ENCODE measurements around the gene CASP12.

Gene CASP12

GRCh38 chr11:104899226-104899625 lies 966 bp upstream of the CASP12 start:
- H3K9ac ChIP-seq (ENCODE audit: low read length), result no peak overlapping the region
- H3F3A ChIP-seq (ENCODE audit: insufficient read depth), result no peaks in the 10 kb centered on the region
- TF ChIP-seq EZH2phosphoT487 (conservative IDR thresholded peaks at IDR 0.05; ENCODE audit: low read length) (no peak), CTCF (IDR thresholded peaks at IDR 0.05; ENCODE audit: insufficient read depth, low read length, poor library complexity, severe bottlenecking) (no peak)
- H3K9me3 ChIP-seq (ENCODE audit: insufficient read depth, low read length), result no peaks in the 10 kb centered on the region
- H3K9me2 ChIP-seq (replicated peaks; ENCODE audit: insufficient read depth, low read length), result no peaks in the 10 kb centered on the region
- no peak overlapping the region for H3K27ac ChIP-seq (ENCODE audit: low read depth, low read length)
- no peaks in the 10 kb centered on the region for H3K79me2 ChIP-seq (ENCODE audit: insufficient read depth, low read length)
- H4K20me1 ChIP-seq (ENCODE audit: low read depth, low read length), result no peaks in the 10 kb centered on the region
- no peaks in the 10 kb centered on the region for H3K27me3 ChIP-seq (ENCODE audit: low read length)
- H3K36me3 ChIP-seq (ENCODE audit: low read length), result no peaks in the 10 kb centered on the region
- H3K4me2 ChIP-seq (ENCODE audit: low read depth, low read length, poor library complexity, severe bottlenecking), result no peak overlapping the region
- H3K4me3 ChIP-seq (ENCODE audit: insufficient read depth, low read length, poor library complexity, severe bottlenecking), result no peak overlapping the region
- H2AFZ ChIP-seq (ENCODE audit: low read depth, low read length, severe bottlenecking), result no peak overlapping the region

DNA sequence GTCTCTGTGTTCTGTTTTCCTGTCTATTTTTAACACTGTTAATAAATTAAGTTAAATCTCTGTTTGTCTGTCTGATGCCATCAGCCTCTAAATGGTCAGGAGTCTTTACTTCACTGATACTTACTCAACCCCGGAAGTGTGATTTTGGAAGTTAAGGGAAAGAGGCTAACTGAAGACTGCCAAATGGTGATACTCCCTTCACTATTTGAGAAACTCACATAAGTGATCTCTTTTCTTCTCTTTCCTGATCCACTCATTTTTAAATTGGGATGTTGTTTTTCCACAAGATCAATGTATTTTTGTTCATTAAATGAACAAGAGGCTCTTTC lies 389 bp upstream of the CASP12 start:
- Histone ChIP-seq H3K9me2 (replicated peaks; ENCODE audit: insufficient read depth, low read length) (no peaks in the 10 kb centered on the region), H3K4me2 (ENCODE audit: low read depth, low read length, poor library complexity, severe bottlenecking) (no peak overlapping the region), H2AFZ (ENCODE audit: low read depth, low read length, severe bottlenecking) (no peak overlapping the region), H4K20me1 (ENCODE audit: low read depth, low read length) (no peaks in the 10 kb centered on the region), H3K27me3 (ENCODE audit: low read length) (no peaks in the 10 kb centered on the region), H3K79me2 (ENCODE audit: insufficient read depth, low read length) (no peaks in the 10 kb centered on the region), H3K27ac (ENCODE audit: low read depth, low read length) (no peak overlapping the region), H3K9ac (ENCODE audit: low read length) (no peak overlapping the region), H3K4me3 (ENCODE audit: insufficient read depth, low read length, poor library complexity, severe bottlenecking) (no peak overlapping the region), H3K9me3 (ENCODE audit: insufficient read depth, low read length) (no peaks in the 10 kb centered on the region), H3F3A (ENCODE audit: insufficient read depth) (no peaks in the 10 kb centered on the region), H3K36me3 (ENCODE audit: low read length) (no peaks in the 10 kb centered on the region)
- TF ChIP-seq EZH2phosphoT487 (conservative IDR thresholded peaks at IDR 0.05; ENCODE audit: low read length) (no peak), CTCF (IDR thresholded peaks at IDR 0.05; ENCODE audit: insufficient read depth, low read length, poor library complexity, severe bottlenecking) (no peak)

DNA sequence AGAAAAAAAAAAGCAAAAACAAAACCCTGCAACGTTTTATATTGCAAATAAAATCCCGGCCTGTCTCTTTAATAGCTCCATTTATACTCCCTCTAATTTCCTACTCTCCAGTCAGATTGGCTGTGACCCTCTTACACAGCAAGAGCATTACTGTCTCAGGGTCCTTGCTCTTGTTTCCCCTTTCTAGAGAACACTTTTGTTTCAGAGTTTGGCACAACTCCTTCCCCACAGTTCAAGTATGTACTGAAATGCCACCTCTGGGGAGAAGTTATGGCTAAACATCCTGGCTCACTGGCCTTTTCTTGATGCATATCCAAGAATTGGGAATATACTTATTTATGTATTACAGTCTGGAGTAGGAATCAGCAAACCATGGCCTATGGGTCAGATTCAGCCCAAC lies 2.6 kb downstream of the CASP12 start:
- Histone ChIP-seq H3K36me3 (ENCODE audit: low read length) (no peaks in the 10 kb centered on the region), H3K27me3 (ENCODE audit: low read length) (no peaks in the 10 kb centered on the region), H3K9me3 (ENCODE audit: insufficient read depth, low read length) (no peaks in the 10 kb centered on the region), H4K20me1 (ENCODE audit: low read depth, low read length) (no peaks in the 10 kb centered on the region), H3K79me2 (ENCODE audit: insufficient read depth, low read length) (no peaks in the 10 kb centered on the region), H3K27ac (ENCODE audit: low read depth, low read length) (no peak overlapping the region), H2AFZ (ENCODE audit: low read depth, low read length, severe bottlenecking) (no peak overlapping the region), H3K4me3 (ENCODE audit: insufficient read depth, low read length, poor library complexity, severe bottlenecking) (no peak overlapping the region), H3F3A (ENCODE audit: insufficient read depth) (no peaks in the 10 kb centered on the region), H3K4me2 (ENCODE audit: low read depth, low read length, poor library complexity, severe bottlenecking) (no peak overlapping the region), H3K9ac (ENCODE audit: low read length) (no peak overlapping the region), H3K9me2 (replicated peaks; ENCODE audit: insufficient read depth, low read length) (no peaks in the 10 kb centered on the region)
- TF ChIP-seq EZH2phosphoT487 (conservative IDR thresholded peaks at IDR 0.05; ENCODE audit: low read length), result no peak
- no peak for TF ChIP-seq CTCF (IDR thresholded peaks at IDR 0.05; ENCODE audit: insufficient read depth, low read length, poor library complexity, severe bottlenecking)

DNA sequence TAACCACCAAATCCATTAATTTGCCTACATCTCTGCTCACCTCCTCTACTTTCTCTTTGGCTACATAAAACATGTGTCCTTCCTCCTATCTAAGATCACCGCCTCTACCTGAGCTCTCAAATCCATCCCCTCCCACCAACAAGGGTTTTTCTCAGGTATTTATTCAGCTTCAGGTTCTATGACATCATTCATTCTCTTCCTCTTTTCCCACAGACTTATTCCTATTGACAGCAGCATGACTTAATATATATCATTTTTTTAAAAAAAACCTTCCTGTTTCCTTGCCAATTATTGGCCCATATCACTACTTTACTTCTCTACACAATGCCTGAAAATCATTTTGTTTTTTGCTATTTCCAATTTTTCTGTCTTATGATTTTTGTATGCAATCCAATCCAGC lies 4.4 kb downstream of the CASP12 start:
- Histone ChIP-seq H3K9me2 (replicated peaks; ENCODE audit: insufficient read depth, low read length) (no peaks in the 10 kb centered on the region), H3K27me3 (ENCODE audit: low read length) (no peaks in the 10 kb centered on the region), H3K9ac (ENCODE audit: low read length) (no peak overlapping the region), H3K36me3 (ENCODE audit: low read length) (no peaks in the 10 kb centered on the region), H3K4me2 (ENCODE audit: low read depth, low read length, poor library complexity, severe bottlenecking) (no peak overlapping the region), H3F3A (ENCODE audit: insufficient read depth) (no peaks in the 10 kb centered on the region), H4K20me1 (ENCODE audit: low read depth, low read length) (no peaks in the 10 kb centered on the region), H3K9me3 (ENCODE audit: insufficient read depth, low read length) (no peaks in the 10 kb centered on the region), H2AFZ (ENCODE audit: low read depth, low read length, severe bottlenecking) (no peak overlapping the region), H3K79me2 (ENCODE audit: insufficient read depth, low read length) (no peaks in the 10 kb centered on the region), H3K27ac (ENCODE audit: low read depth, low read length) (no peak overlapping the region), H3K4me3 (ENCODE audit: insufficient read depth, low read length, poor library complexity, severe bottlenecking) (no peak overlapping the region)
- no peak for TF ChIP-seq EZH2phosphoT487 (conservative IDR thresholded peaks at IDR 0.05; ENCODE audit: low read length)
- TF ChIP-seq CTCF (IDR thresholded peaks at IDR 0.05; ENCODE audit: insufficient read depth, low read length, poor library complexity, severe bottlenecking), result no peak
